Progenitor cell of endocrine pancreas (in vitro differentiated cells): ENCODE data around the gene FAM89B. TPM values are rescaled to one million over a fixed set of nuclear protein-coding genes. Genes with fewer than 3 reads are reported as not detected.
A peak's percentile ranks its signal among the peaks of the same experiment; 100 is the strongest.

Experiments used
- DNase-seq: peaks from one replicate; pipeline ENCODE4 v3.0.0; 2021; ENCODE audit warnings: low spot score; ENCODE audit not compliant: unreplicated experiment
- H3K27ac Mint-ChIP-seq: 2 replicates; pipeline ENCODE4 v1.8.0; 2021; ENCODE audit warnings: mild to moderate bottlenecking, moderate library complexity, mixed read lengths
- H3K27me3 Mint-ChIP-seq: 2 replicates; pipeline ENCODE4 v1.8.0; 2021; ENCODE audit warnings: mixed read lengths
- H3K36me3 Mint-ChIP-seq: 2 replicates; pipeline ENCODE4 v1.8.0; 2022; ENCODE audit warnings: mixed read lengths; ENCODE audit not compliant: insufficient read depth
- H3K4me1 Mint-ChIP-seq: 2 replicates; pipeline ENCODE4 v1.8.0; 2021; ENCODE audit warnings: low read depth, mixed read lengths
- H3K4me3 Mint-ChIP-seq: 2 replicates; pipeline ENCODE4 v1.8.0; 2021; ENCODE audit warnings: low read depth, mild to moderate bottlenecking, moderate library complexity, mixed read lengths
- H3K9me3 Mint-ChIP-seq: 2 replicates; pipeline ENCODE4 v1.8.0; 2021; ENCODE audit warnings: low read depth, mixed read lengths
- total RNA-seq: library from RNA; stranded (reverse); gene quantifications from 2 replicates; pipeline ENCODE4 v1.2.1, GENCODE V29; 2021
- TF ChIP-seq, protein P1 (sequence below): fragments of 200-600 bp; sonication (generic); IDR thresholded peaks from one replicate; pipeline ENCODE4 v1.5.0; 2021; ENCODE audit warnings: antibody characterized with exemption, mild to moderate bottlenecking; ENCODE audit not compliant: unreplicated experiment

FAM89B gene
- total RNA-seq, 1 donor from 2014 or later: 65.0 TPM

DNA sequence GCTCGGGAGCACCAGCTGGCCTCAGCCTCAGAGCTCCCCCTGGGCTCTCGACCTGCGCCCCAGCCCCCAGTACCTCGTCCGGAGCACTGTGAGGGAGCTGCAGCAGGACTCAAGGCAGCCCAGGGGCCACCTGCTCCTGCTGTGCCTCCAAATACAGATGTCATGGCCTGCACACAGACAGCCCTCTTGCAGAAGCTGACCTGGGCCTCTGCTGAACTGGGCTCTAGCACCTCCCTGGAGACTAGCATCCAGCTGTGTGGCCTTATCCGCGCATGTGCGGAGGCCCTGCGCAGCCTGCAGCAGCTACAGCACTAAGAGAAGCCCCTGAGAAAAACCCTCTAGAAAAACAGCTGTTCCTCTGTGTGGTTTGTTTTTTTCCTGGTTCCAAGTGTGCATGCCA is 918 bp upstream of the FAM89B start:
- no peak for DNase-seq
- Mint-ChIP-seq H3K27ac (no peak overlapping the region), H3K36me3 (no peaks in the 10 kb centered on the region), H3K4me3 (peak overlapping the region; percentile 98), H3K9me3 (no peaks in the 10 kb centered on the region), H3K4me1 (peaks cover 41% of the 10 kb centered on the region), H3K27me3 (peaks cover 11% of the 10 kb centered on the region)
- TF ChIP-seq, protein P1, sequence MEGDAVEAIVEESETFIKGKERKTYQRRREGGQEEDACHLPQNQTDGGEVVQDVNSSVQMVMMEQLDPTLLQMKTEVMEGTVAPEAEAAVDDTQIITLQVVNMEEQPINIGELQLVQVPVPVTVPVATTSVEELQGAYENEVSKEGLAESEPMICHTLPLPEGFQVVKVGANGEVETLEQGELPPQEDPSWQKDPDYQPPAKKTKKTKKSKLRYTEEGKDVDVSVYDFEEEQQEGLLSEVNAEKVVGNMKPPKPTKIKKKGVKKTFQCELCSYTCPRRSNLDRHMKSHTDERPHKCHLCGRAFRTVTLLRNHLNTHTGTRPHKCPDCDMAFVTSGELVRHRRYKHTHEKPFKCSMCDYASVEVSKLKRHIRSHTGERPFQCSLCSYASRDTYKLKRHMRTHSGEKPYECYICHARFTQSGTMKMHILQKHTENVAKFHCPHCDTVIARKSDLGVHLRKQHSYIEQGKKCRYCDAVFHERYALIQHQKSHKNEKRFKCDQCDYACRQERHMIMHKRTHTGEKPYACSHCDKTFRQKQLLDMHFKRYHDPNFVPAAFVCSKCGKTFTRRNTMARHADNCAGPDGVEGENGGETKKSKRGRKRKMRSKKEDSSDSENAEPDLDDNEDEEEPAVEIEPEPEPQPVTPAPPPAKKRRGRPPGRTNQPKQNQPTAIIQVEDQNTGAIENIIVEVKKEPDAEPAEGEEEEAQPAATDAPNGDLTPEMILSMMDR: no peak

DNA sequence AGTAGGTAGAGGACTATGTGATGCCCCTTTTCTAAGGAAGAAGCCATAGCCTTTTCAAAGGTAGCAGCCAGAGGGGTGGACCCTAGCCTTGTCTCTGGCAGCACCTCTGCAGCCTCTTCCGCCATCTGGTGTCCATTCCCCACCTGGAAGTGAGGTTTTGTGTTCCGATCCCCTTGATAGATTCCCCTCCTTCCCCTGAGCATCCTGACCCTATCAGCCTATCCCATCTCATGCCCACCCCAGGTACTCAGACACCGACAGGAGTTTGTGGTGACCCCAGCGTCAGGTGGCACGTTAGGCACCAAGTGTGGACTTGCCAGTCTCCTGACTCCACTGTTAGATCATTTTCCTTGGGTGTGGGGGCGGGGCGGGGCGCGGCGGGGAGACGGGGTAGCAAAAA is 398 bp upstream of the FAM89B start:
- H3K9me3 Mint-ChIP-seq: no peaks in the 10 kb centered on the region
- no peak for DNase-seq
- H3K27me3 Mint-ChIP-seq: peaks cover 16% of the 10 kb centered on the region
- no peaks in the 10 kb centered on the region for H3K36me3 Mint-ChIP-seq
- H3K4me3 Mint-ChIP-seq: peak overlapping the region; percentile 98
- H3K4me1 Mint-ChIP-seq: peaks cover 41% of the 10 kb centered on the region
- peak overlapping the region; percentile 61 for H3K27ac Mint-ChIP-seq
- TF ChIP-seq, protein P1: peak; percentile 31

DNA sequence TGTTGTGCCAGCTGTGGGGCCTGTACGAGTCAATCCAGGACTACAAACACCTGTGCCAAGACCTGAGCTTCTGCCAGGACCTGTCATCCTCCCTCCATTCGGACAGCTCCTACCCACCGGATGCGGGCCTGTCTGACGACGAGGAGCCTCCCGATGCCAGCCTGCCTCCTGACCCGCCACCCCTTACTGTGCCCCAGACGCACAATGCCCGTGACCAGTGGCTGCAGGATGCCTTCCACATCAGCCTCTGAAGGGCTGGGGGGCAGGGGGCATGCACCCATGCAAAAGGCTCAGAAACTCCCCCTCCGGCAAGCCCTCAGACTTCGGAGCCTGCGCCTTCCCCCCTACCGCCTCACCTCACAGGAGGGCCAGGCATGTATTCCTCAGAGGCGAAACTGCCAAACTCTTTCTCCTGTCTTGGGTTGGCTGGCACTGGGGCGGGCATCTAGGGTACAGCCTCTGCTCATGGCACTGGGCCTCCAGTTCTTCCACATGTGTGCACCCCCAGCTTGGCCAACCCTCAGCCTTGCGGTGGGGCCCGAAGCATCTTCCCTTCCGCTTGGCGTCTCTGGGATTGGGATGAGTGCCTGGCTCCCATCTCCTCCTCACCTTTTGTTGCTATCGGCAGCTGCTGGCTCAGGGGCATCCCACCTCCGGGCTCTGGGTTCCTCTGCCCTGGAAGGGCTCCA is 1.2 kb downstream of the FAM89B start:
- H3K4me1 Mint-ChIP-seq: peaks cover 39% of the 10 kb centered on the region
- peaks cover 2% of the 10 kb centered on the region for H3K36me3 Mint-ChIP-seq
- H3K4me3 Mint-ChIP-seq: peak overlapping the region; percentile 75
- peaks cover 25% of the 10 kb centered on the region for H3K27me3 Mint-ChIP-seq
- no peaks in the 10 kb centered on the region for H3K9me3 Mint-ChIP-seq
- no peak for DNase-seq
- peak overlapping the region; percentile 74 for H3K27ac Mint-ChIP-seq
- TF ChIP-seq, protein P1: no peak

DNA sequence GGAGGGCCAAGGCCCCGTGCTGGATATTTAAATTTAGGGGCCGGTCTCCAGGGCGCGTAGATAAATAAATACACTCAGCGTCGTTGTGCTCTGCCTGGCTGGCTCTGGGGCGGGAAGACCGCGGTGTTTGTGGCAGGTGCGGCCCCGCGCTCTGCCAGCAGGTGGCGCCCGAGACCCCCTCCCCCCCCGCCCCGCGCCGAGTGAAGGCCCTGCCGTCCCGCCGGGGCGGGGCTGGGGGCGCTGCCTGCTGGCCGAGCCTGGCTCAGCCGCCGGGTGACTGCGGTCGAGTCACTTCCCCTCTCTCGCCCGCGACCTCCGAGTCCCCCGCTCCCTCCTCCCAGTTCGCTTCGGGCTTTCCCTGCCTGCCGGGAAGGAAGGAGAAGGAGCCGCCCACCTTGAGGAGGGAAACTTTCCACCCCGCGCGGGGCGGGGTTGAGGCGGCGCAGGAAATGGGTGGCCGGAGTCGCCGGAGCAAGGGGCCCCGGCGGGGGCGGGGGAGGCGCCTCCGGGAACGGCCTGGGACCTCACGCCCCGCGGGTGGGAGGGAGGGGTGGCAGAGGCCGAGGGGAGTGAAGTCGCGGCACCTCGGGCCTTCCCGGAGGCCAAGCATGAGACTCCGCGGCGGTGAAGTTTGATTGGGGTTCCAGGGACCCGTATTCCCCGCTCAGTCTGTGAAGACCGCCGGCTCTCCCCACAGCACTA is 1.9 kb downstream of the FAM89B start:
- peaks cover 2% of the 10 kb centered on the region for H3K36me3 Mint-ChIP-seq
- peak overlapping the region; percentile 74 for H3K27ac Mint-ChIP-seq
- peak; percentile 72 for DNase-seq
- peak overlapping the region; percentile 75 for H3K4me3 Mint-ChIP-seq
- peaks cover 32% of the 10 kb centered on the region for H3K4me1 Mint-ChIP-seq
- TF ChIP-seq, protein P1: peak; percentile 97
- peaks cover 27% of the 10 kb centered on the region for H3K27me3 Mint-ChIP-seq
- no peaks in the 10 kb centered on the region for H3K9me3 Mint-ChIP-seq

DNA sequence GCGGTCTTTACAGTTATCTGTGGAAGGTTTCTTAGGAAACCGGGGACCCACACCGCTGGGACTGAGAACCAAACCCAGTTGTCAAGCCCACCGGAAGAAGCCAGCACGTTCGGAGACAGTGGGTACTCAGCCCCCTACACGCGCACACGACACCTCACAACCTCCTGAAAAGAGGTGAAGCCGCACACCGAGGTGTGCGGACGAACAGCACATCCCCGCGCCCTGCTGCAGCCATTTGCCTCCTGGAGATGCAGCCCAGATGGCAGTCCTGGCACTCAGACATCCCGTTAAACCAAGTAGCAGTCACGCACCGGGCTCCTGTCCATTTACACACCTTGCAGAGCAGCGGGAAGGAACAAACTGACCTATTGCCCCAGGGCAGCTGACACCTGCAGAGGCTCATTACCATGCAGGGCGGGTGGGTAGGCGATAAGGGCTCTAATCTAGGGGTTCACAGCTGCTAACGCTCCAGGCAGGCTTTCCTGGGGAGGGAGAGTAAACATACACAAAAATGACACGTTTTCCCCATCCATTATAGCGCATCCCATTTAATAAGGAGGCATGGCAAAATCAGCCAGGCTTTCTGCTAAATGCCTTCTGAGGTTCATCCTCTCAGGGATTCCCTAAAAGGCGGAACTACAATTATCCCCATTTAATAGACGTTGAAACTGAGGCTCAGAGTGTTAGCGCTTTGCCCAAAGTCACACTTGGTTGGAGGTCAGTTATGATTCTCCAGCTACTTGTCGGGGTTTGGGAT is 2.7 kb downstream of the FAM89B start:
- no peak for DNase-seq
- TF ChIP-seq, protein P1: no peak
- H3K4me1 Mint-ChIP-seq: peaks cover 26% of the 10 kb centered on the region
- H3K27ac Mint-ChIP-seq: peak overlapping the region; percentile 56
- peaks cover 2% of the 10 kb centered on the region for H3K36me3 Mint-ChIP-seq
- no peaks in the 10 kb centered on the region for H3K9me3 Mint-ChIP-seq
- peak overlapping the region; percentile 69 for H3K4me3 Mint-ChIP-seq
- peaks cover 27% of the 10 kb centered on the region for H3K27me3 Mint-ChIP-seq
